MM.1S (cell line): ENCODE measurements around the gene CHST3.

ENCODE experiments used
- DNase-seq: peaks from one replicate; pipeline ENCODE4 v3.0.0-alpha.2; 2015
- H2AFZ ChIP-seq: fragments of 300-600 bp; sonication (generic); 2 replicates; pipeline ENCODE4 v1.6.0; 2016; ENCODE audit warnings: antibody characterized with exemption, low read length
- H3F3A ChIP-seq: fragments of 300-600 bp; sonication (generic); 2 replicates; pipeline ENCODE4 v1.6.1; 2016; ENCODE audit warnings: mild to moderate bottlenecking, antibody characterized with exemption, low read length, moderate library complexity, mixed read lengths; ENCODE audit not compliant: insufficient read depth
- H3K27ac ChIP-seq: fragments of 300-600 bp; sonication (generic); 2 replicates; pipeline ENCODE4 v1.5.1; 2016; ENCODE audit warnings: mild to moderate bottlenecking, low read length
- H3K27me3 ChIP-seq: fragments of 300-600 bp; sonication (generic); replicated peaks from 2 replicates; pipeline ENCODE4 v1.6.0; 2016; ENCODE audit warnings: low read length; ENCODE audit not compliant: insufficient read depth
- H3K36me3 ChIP-seq: fragments of 300-600 bp; sonication (generic); replicated peaks from 2 replicates; pipeline ENCODE4 v1.6.1; 2016; ENCODE audit warnings: mild to moderate bottlenecking, low read length, mixed read lengths; ENCODE audit not compliant: insufficient read depth
- H3K4me1 ChIP-seq: fragments of 300-600 bp; sonication (generic); 2 replicates; pipeline ENCODE4 v1.6.1; 2016; ENCODE audit warnings: low read length, mixed read lengths
- H3K4me2 ChIP-seq: fragments of 300-600 bp; sonication (generic); 2 replicates; pipeline ENCODE4 v1.6.0; 2016; ENCODE audit warnings: low read depth, low read length
- H3K4me3 ChIP-seq: fragments of 300-600 bp; sonication (generic); 2 replicates; pipeline ENCODE4 v1.5.1; 2016; ENCODE audit warnings: low read length, mixed read lengths
- H3K79me2 ChIP-seq: fragments of 300-600 bp; sonication (generic); 2 replicates; pipeline ENCODE4 v1.6.1; 2016; ENCODE audit warnings: mixed run types, low read length, mixed read lengths
- H3K9ac ChIP-seq: fragments of 300-600 bp; sonication (generic); 2 replicates; pipeline ENCODE4 v1.6.1; 2016; ENCODE audit warnings: low read length, mixed read lengths
- H3K9me2 ChIP-seq: fragments of 300-600 bp; sonication (generic); replicated peaks from 2 replicates; pipeline ENCODE4 v1.6.1; 2016; ENCODE audit warnings: mild to moderate bottlenecking, low read length, mixed read lengths; ENCODE audit not compliant: insufficient read depth
- H3K9me3 ChIP-seq: fragments of 300-600 bp; sonication (generic); replicated peaks from 2 replicates; pipeline ENCODE4 v1.6.1; 2016; ENCODE audit warnings: mild to moderate bottlenecking, low read length, mixed read lengths; ENCODE audit not compliant: insufficient read depth
- H4K20me1 ChIP-seq: fragments of 300-600 bp; sonication (generic); 2 replicates; pipeline ENCODE4 v1.6.1; 2016; ENCODE audit warnings: mild to moderate bottlenecking, low read length, moderate library complexity, mixed read lengths; ENCODE audit not compliant: insufficient read depth
- CTCF ChIP-seq: fragments of 300-600 bp; sonication (generic); IDR thresholded peaks from 2 replicates; pipeline ENCODE4 v1.5.1; 2016; ENCODE audit warnings: antibody characterized with exemption, low read length, mixed read lengths
- EZH2 ChIP-seq: fragments of 300-600 bp; sonication (generic); optimal IDR thresholded peaks from 2 replicates; pipeline ENCODE3; 2017; ENCODE audit warnings: low read depth, mild to moderate bottlenecking, antibody characterized with exemption, low read length, mixed read lengths
- EZH2phosphoT487 ChIP-seq: fragments of 300-600 bp; sonication (generic); IDR thresholded peaks from 2 replicates; pipeline ENCODE4 v1.6.1; 2018; ENCODE audit warnings: antibody characterized with exemption, low read length

CHST3 gene

GRCh38 chr10:71969929-71970328 is 5.7 kb downstream of the CHST3 start:
- H3K4me3 ChIP-seq: no peak overlapping the region
- no peak overlapping the region for H3K27ac ChIP-seq
- no peaks in the 10 kb centered on the region for H3K79me2 ChIP-seq
- H3K27me3 ChIP-seq: peaks cover 10% of the 10 kb centered on the region; the same call in 1 of the 2 replicates
- H3K4me2 ChIP-seq: no peak overlapping the region
- no peaks in the 10 kb centered on the region for H3K36me3 ChIP-seq
- TF ChIP-seq EZH2phosphoT487: no peak
- no peak for TF ChIP-seq CTCF
- TF ChIP-seq EZH2: no peak
- H3F3A ChIP-seq: 0 out of 2 replicates have a peak, but pooled peaks cover 5% of the 10 kb centered on the region
- no peak for DNase-seq
- H3K9ac ChIP-seq: no peak overlapping the region
- H4K20me1 ChIP-seq: no peaks in the 10 kb centered on the region
- no peaks in the 10 kb centered on the region for H3K9me3 ChIP-seq
- H3K9me2 ChIP-seq: no peaks in the 10 kb centered on the region
- peaks cover 11% of the 10 kb centered on the region for H3K4me1 ChIP-seq
- H2AFZ ChIP-seq: no peak overlapping the region

GRCh38 chr10:71970331-71970730 is 6.1 kb downstream of the CHST3 start:
- DNase-seq: no peak
- TF ChIP-seq EZH2phosphoT487 (no peak), CTCF (no peak), EZH2 (no peak)
- no peaks in the 10 kb centered on the region for H3K9me3 ChIP-seq
- no peak overlapping the region for H3K27ac ChIP-seq
- no peaks in the 10 kb centered on the region for H3K36me3 ChIP-seq
- no peak overlapping the region for H3K4me2 ChIP-seq
- H3K27me3 ChIP-seq: peaks cover 6% of the 10 kb centered on the region; the same call in 1 of the 2 replicates
- no peaks in the 10 kb centered on the region for H3K9me2 ChIP-seq
- H3F3A ChIP-seq: 0 out of 2 replicates have a peak, but pooled peaks cover 5% of the 10 kb centered on the region
- no peak overlapping the region for H3K4me3 ChIP-seq
- H3K79me2 ChIP-seq: no peaks in the 10 kb centered on the region
- H4K20me1 ChIP-seq: no peaks in the 10 kb centered on the region
- peaks cover 11% of the 10 kb centered on the region for H3K4me1 ChIP-seq
- no peak overlapping the region for H2AFZ ChIP-seq
- no peak overlapping the region for H3K9ac ChIP-seq

- no peaks in the 10 kb centered on the region for H3K9me3 ChIP-seq
- H3K4me2 ChIP-seq: no peak overlapping the region
- no peaks in the 10 kb centered on the region for H4K20me1 ChIP-seq
- 0 out of 2 replicates have a peak, but pooled peaks cover under 1% of the 10 kb centered on the region for H3K27me3 ChIP-seq
- 0 out of 2 replicates have a peak, but pooled peaks cover 5% of the 10 kb centered on the region for H3F3A ChIP-seq
- no peaks in the 10 kb centered on the region for H3K79me2 ChIP-seq
- peaks cover 11% of the 10 kb centered on the region for H3K4me1 ChIP-seq
- H3K36me3 ChIP-seq: no peaks in the 10 kb centered on the region
- no peak for DNase-seq
- no peaks in the 10 kb centered on the region for H3K9me2 ChIP-seq
- H2AFZ ChIP-seq: no peak overlapping the region
- no peak overlapping the region for H3K9ac ChIP-seq
- H3K4me3 ChIP-seq: no peak overlapping the region
- TF ChIP-seq EZH2: no peak
- no peak overlapping the region for H3K27ac ChIP-seq
Measured at GRCh38 chr10:71970869-71971268, 6.7 kb downstream of the CHST3 start.

GRCh38 chr10:71971311-71971731 is 7.1 kb downstream of the CHST3 start:
- Histone ChIP-seq H3K79me2 (no peaks in the 10 kb centered on the region), H3K9ac (no peak overlapping the region)

More at GRCh38 chr10:71971311-71971731, 7.1 kb downstream of the CHST3 start:
- H3K27me3 ChIP-seq: no peaks in the 10 kb centered on the region
- no peak for DNase-seq
- no peaks in the 10 kb centered on the region for H3K9me3 ChIP-seq
- H3K4me2 ChIP-seq: peak overlapping the region; percentile 74; the same call in 1 of the 2 replicates
- H3K27ac ChIP-seq: no peak overlapping the region
- H3K4me3 ChIP-seq: peak overlapping the region; percentile 37; the same call in 1 of the 2 replicates
- H2AFZ ChIP-seq: peak overlapping the region; percentile 84; the same call in 1 of the 2 replicates
- no peaks in the 10 kb centered on the region for H3K36me3 ChIP-seq
- H3K4me1 ChIP-seq: peaks cover 11% of the 10 kb centered on the region
- no peaks in the 10 kb centered on the region for H3K9me2 ChIP-seq
- 0 out of 2 replicates have a peak, but pooled peaks cover 5% of the 10 kb centered on the region for H3F3A ChIP-seq
- H4K20me1 ChIP-seq: no peaks in the 10 kb centered on the region
- TF ChIP-seq EZH2phosphoT487 (no peak), EZH2 (no peak), CTCF (no peak)
